ENCODE results near the gene FIG4.
"Not testable (repeated sequence)": the region's sequence is repeated elsewhere in the genome, so short reads cannot be mapped to it uniquely, and the experiment has no call there.

FIG4 gene

DNA sequence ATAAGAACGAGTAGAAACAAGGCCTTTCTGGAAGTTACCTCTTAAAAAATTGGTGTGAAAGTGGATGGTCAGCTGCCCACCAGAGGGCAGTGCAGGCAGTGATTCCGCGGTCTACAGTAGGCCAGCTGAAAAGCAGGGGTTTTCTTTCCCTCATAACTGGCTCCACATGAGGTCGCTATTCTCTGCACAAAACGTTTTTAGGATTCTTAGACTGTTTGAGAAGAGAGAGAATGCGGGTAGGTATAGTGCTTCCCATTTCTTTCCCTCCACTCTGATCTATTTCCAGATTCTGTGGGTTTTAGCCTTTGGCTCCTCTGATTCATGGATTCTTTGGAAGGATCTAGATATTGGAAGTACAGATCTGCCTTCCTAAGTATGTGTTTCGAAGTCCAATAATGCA is 14.2 kb downstream of the FIG4 start:
- DNase-seq: peak; percentile 66

DNA sequence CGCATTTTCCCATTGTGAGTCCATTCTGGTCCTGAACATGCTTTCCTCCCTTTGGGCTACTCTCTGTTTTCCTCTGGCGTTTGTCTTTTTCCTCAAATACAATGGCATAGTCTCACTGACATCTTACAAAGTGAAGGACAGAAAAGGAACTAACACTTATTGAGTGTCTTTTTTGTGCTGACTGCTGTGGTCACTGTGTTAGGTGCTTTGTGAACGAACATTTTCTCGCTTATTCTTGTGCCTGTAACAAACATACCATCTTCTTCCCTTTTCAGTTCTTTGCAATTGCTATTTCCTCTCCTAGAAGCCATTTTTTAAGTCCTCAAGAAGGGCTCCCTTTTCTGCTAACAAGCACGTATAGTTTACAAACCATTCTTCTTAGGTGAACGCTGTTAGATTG is 15.4 kb downstream of the FIG4 start:
- no peak for DNase-seq

DNA sequence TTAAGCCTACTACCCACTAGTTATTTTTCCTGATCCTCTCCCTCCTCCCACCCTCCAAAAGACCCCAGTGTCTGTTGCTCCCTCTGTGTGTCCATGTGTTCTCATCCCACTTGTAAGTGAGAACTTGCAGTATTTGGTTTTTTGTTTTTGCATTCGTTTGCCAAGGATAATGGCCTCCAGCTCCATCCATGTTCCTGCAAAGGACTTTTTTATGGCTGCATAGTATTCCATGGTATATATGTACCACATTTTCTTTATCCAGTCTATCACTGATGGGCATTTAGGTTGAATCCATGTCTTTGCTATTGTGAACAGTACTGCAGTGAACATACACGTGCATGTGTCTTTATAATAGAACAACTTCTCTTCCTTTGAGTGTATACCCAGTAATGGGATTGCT is 17.0 kb downstream of the FIG4 start:
- not testable (repeated sequence) for DNase-seq

DNA sequence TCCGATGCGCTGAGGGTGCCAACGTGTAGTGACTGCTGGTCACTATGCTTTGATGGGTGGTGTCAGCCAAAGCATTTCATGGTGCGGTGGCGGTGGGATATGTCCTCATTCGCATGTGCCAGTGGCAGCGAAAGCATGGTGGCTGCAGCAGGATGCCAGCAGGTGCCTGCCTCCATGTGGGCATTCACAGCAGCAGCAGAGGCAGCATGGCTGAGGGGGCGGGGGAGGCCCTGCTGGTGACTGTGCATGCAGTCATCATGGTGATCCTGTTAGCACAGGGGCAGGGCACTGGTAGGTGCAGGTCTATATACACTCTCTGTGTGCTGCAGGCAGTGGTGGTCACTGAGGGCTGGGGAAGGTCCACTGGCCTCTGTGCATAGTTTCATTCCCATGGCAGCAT is 22.0 kb downstream of the FIG4 start:
- DNase-seq: no peak

DNA sequence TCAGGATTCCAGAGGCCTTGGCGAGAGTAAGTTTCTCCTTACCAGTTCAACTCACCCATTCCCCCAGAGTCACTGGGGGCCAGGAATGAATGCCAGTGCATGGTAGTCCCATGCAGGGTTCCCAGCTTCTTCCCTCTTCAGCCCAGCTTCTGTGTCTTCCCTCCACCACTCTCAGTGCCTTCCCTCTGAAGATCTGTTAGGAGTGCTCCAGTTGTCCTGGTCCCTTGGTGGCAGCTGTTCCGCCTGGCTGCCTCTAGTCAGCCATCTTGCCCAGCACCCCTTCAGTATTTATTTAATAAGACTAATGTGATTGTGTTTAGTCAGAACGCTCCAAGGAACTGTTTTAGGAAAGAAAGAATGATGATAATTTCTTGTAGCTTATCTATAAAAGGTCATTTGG is 23.1 kb downstream of the FIG4 start:
- no peak for DNase-seq

DNA sequence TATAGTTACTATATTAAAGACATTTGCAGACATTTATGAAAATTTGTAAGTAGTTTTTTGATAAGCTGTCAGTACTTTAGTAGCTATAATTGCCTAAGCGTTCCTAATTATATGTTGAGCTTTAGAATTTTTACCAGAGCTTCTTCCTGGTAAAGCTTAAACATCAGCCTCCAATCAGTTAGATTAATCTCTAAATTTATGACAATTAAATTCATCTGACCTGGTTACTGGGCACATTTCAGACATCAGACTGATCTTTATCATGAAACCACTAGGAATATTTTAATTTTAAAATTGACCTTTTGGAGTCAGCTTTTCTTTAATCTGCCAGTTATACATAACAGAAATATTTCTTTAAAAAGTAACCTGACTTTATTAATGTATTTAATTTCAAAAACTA is 23.5 kb downstream of the FIG4 start:
- no peak for DNase-seq

DNA sequence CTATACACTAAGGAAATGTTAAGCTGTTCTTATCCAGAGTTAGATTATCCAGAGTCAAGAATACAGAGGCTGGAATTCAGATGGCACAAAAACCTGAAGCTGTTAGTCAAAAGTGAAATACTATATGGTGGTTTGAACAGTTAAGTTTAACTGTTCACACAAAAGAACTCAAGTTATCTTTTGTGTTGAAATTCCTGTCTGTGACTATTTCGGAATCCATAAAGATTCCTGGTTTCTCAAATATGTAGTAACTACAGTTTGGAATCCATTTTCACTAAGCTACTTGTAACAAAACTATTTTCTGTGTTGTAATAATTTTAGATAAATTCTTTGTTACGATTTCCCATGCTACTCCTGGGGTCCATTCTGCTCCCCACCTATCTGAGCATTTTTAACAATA is 24.5 kb downstream of the FIG4 start:
- no peak for DNase-seq

DNA sequence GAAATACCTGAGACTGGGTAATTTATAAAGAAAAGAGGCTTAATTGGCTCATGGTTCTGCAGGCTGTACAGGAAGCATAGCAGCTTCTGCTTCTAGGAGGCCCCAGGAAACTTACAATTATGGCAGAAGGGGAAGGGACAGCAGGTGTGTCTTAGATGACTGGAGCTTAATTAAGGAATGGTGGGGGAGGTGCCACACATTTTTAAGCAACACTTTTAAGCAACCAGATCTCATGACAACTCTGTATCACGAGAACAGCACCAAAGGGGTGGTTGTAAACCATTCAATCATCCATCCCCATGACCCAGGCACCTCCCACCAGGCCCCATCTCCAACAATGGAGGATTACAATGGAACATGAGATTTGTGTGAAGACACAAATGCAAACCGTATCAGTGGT is 26.9 kb downstream of the FIG4 start:
- DNase-seq: no peak

DNA sequence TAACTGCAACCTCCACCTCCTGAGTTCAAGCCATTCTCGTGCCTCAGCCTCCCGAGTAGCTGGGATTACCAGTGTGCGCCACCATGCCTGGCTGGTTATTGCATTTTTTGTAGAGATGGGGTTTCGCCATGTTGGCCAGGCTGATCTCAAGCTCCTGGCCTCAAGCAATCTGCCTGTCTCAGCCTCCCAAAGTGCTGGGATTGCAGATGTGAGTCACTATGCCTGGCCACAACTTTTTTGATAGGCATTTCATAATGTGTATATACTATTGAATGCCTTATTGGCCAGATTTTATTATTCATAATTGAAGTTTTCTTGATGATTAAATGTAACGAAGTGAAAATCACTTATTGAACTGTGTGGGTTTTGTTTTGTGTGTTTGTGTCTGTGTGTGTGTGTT is 27.9 kb downstream of the FIG4 start:
- no peak for DNase-seq

DNA sequence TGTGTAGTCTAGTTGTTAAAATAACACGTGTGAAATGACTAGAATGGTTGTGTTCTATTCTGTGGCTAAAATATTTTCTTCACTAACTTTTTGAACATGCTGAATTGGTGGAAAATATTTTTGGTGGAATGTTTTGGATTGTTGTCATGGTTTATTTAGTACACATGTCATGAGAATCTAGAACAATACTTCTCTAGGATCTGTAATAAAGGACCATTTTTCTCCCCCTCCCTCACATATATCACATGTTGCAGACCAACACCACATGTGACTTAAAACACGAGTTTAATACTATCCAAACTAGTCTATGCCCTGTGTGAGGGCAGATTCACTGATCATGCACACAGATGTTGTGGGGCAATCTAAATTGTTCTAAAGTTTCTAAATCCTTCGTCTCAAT is 29.2 kb downstream of the FIG4 start:
- no peak for DNase-seq

DNA sequence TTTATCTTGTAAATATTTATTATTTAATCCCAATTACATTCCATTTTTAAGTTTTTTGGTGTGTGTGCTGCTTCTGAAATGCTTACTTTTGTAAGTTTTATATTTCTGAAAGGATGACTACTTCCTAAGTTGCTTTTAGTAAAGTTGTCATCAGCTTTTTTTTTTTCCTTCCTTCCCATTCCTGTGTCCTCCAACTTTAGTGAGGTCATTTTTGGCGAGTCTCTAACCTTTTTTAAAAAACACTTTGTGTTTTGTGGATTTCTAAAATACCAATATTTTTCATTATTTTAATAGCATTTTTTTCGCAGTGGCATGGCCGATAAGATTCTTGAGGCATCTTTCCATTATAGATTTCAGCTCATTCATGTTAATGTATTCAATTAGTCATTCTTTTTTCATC is 30.9 kb downstream of the FIG4 start:
- DNase-seq: no peak

DNA sequence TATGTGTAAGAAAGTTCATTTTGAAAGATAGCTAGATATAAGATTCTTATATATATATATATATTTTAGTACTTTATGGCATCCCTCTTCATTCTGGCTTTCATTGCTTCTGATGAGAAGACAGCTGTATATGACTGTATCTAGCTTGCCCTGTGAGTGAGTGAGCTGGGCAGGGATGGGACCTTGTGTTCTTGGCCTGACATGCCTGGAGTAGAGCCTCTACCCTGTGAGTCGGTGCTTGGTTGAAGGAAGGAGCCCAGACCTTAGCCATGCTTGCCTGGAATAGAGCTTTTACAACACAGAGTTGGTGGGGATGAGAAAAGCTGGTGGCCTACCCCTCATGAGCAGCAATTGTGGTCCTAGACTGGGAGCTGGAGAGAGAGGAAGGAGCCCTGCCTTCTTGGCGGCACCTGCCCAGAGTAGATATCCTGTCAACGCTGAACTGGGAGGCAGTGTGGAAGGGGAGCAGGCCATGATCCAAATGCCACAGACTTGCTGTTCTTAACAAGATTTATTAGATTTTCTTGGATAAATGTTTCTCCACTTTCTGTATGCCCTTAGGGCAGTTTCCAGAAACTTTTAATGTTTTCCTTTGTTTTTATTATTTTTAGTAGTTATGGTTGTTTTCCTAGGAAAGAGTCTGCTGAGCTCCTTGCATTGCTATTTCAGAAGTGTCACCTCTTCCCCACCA is 31.6 kb downstream of the FIG4 start:
- DNase-seq: no peak

DNA sequence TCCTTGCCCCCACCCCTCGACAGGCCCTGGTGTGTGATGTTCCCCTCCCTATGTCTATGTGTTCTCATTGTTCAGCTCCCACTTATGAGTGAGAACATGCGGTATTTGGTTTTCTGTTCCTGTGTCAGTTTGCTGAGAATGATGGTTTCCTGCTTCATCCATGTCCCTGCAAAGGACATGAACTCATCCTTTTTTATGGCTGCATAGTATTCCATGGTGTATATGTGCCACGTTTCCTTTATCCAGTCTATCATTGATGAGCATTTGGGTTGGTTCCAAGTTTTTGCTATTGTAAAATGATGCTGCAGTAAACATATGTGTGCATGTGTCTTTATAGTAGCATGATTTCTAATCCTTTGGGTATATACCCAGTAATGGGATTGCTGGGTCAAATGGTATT is 34.2 kb downstream of the FIG4 start:
- not testable (repeated sequence) for DNase-seq

DNA sequence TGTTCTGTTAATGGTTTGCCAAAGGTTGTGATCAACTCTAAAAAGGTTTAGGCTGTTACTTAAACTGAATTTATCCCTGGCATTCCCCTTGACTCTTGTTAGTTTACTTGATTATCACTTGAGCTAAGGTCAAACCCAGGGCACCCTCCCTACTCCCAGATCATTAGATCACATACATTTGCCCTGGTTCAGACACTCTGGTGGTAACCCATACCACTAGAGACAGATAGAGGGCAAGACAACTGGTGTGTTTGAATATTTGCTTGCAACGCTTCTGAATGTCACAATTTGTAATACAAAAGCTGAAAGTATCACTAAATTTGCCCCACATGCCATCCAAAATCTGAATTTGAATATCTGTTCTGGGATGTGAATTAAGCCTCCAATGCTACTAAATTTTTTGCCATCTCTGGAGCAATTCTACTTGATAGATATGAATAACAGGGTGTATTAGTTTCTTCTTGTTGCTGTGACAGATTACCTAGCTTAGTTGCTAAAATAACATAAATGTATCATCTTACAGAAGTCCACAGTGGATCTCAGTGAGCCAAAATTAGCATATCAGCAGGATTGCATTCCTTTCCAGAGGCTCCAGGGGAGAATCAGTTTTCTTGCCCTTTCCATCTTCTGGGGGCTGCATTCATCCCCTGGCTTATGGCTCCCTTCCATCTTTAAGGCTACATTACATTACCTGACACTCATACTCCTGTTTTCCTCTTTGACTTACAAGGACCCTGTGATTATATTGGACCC is 45.4 kb downstream of the FIG4 start:
- no peak for DNase-seq

DNA sequence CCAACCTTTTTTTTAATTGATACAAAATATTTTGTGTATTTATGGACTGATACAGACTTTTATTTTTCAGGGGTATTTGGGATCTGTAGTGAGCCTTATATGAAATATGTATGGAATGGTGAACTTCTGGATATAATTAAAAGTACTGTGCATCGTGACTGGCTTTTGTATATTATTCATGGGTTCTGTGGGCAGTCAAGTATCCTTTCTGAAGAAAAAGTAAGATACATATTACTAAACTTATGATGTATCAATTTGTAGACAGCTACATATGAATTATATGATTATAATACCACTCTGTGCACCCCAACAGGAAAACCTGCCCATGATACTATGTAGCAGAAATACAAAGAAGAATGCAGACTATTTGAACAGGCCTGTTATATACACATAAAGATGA is 47.2 kb downstream of the FIG4 start:
- DNase-seq: no peak

DNA sequence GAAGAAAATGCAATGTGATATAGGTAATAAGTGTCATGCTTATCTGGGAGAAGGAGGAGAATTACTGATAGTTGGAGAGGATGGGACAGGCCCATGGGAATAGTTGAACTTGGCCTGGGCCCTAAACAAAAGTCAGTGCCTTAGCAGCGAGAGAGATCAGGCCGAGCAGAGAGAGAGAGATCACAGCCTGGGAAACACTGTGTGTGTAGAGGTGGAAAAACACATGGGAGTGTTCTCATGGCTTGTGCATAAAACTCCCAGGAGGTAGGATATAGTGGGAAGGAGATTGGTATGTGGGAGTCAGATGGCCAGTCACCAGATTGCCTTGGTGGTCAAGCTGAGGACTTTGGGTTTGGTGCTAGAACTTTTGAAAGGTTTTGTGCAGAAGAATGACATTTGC is 47.6 kb downstream of the FIG4 start:
- DNase-seq: no peak

DNA sequence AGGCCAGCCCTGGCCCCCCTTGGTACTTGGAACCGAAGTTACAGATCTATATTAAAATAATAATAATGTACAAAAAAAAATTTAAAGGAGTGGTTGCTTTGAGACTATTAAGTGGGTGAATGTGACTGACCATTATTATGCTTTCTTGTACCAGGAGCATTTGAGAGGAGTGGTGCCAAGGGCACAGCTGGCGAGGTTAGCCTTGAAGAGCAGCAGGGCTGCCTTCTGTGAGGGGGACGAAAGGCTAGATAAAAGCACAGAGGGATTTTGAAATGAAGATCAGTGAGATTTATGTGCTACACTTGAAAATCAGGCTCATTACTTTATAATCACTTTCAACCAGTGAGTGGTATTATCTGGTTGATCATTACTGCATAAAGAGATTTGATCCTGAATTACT is 48.6 kb downstream of the FIG4 start:
- DNase-seq: no peak

DNA sequence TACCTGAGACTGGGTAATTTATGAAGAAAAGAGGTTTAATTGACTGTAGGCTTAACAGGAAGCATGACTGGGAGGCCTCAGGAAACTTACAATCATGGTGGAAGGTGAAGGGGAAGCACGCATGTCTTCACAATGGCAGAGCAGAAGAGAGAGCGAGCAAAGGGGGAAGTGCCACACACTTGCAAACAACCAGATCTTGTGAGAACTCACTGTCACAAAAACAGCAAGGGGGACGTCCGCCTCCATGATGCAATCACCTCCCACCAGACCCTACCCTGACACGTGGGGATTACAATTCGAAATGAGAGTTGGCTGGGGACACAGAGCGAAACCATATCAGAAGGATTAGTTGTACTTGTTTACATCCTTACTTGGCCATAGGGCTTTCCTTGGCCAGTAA is 49.7 kb downstream of the FIG4 start:
- no peak for DNase-seq

DNA sequence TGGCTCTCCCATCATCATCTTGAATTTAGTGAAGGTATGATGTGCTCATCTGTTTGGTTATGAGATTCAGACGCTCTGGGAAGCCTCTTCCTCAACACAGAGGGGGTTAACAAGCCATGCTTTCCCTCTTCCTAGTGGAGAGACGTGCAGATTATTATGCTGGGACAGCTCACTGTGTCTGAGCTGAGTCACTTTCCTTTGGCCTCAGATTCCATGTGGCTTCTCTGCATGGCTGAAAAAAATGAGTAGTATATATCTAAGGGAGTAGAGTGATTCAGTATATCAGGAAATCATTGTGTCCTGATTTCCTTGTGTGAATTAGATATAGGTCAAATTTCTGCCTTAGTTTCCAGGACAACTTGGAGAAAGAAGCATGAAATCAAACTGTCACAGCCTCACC is 52.6 kb downstream of the FIG4 start:
- no peak for DNase-seq

DNA sequence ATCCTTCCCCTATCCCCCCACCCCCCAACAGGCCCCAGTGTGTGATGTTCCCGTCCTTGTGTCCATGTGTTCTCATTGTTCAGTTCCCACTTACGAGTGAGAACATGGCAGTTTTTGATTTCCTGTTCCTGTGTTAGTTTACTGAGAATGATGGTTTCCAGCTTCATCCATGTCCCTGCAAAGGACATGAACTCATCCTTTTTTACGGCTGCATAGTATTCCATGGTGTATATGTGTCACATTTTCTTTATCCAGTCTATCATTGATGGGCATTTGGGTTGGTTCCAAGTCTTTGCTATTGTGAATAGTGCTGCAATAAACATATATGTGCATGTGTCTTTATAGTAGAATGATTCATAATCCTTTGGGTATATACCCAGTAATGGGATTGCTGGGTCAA is 53.7 kb downstream of the FIG4 start:
- not testable (repeated sequence) for DNase-seq

DNA sequence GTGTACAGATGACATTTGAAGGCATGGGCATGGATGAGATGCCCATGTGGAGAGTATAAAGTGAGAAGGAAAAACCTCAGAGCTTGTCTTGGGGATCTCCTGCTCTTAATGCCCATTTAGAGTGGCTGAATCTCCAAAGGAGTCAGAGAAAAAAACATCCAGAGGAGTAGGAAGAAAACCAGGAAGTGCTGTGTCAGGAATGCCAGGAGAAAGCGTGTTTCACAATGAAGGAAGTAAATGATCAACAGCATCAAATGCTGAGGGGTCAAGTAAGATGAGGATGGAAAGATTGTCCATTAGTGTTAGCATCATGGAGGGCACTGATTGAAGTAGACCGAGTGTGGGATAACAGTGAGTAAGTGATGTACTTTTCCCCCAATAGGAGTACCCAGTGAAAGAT is 56.1 kb downstream of the FIG4 start:
- DNase-seq: no peak

DNA sequence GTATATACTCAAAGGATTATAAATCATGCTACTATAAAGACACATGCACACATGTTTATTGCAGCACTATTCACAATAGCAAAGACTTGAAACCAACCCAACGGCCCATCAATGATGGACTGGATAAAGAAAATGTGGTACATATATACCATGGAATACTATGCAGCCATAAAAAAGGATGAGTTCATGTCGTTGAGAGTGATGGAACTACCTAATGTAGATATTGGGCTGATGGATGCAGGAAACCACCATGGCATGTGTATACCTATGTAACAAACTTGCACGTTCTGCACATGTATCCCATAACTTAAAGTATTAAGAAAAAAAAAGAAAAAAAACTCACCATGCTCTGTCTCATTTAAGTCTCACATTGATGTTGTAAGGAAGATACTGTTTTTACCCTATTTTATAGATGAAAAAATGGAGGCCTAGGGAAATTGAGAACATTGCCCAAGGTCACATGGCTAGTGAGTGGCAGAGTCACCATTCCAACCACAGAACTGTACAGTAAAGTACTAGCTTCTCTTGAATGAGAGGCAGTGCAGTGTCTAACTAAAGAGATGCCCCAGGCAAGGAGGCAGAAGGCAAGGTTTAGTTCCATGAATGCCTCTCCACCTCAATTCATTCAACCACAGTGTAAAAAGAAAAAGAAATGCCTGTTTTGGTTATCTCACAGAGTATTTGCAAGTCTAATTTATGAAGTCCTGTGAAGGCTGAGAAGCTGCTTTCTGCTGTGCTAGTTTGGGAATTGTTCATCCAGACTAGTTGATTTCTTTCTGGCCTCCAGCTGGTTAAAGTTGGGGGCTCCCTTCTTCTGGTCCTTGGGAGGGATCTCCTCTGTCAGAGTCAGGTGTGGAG is 68.2 kb downstream of the FIG4 start:
- DNase-seq: no peak

DNA sequence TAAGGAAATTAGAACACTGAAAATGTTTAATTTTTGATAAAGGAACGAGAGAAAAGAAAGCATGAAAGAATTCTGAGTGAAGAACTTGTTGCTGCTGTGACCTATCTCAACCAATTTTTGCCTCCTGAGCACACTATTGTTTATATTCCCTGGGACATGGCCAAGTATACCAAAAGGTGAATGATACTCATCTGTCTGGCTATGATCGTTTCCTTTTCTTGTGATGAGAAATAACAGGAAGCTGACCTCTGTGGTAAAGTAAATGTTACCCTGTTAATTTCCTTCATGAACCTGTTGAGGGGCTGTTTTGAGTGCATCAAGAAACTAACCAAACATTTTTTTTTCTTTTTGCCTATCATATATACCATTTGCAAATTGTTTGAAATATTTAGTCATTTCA is 69.1 kb downstream of the FIG4 start:
- no peak for DNase-seq

DNA sequence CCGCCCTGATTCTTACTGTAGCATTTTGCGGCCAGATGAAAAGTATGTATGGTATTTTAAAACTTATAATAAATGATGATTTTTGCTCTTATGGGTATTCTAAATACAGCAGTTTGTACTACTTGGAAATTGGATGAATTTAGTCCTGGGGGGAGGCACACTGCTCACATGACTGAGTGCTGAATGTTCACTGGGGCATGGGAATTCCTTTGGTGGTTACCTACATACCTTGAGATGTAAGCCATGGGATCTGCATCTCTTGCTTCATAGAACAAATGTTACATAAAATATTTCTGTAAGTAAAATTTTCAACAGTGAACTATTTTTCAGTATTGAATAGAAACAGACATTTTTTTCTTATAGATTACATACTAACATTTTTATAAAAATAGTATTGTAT is 71.1 kb downstream of the FIG4 start:
- DNase-seq: no peak
